Epithelial cell of proximal tubule (primary cell): ENCODE results near the gene MORC2. TPM values are rescaled to one million over a fixed set of nuclear protein-coding genes. Genes with fewer than 3 reads are reported as not detected.

ENCODE experiments used
- DNase-seq: peaks from one replicate; pipeline ENCODE4 v3.0.0-alpha.2; 2011; ENCODE audit warnings: low read depth
- H3K4me3 ChIP-seq: 2 replicates; pipeline ENCODE4 v1.5.1; 2011; ENCODE audit warnings: low read depth, mild to moderate bottlenecking, low read length
- CTCF ChIP-seq: conservative IDR thresholded peaks from 2 replicates; pipeline ENCODE4 v1.5.1; 2012; ENCODE audit warnings: low read depth, mild to moderate bottlenecking, low read length
- total RNA-seq: library from RNA; depleted of rRNA; stranded (reverse); fragments of >200 nt; gene quantifications from 2 replicates; pipeline ENCODE4 v1.2.3, GENCODE V29; 2015

MORC2 gene
- total RNA-seq, 1 donor from 2014 or later: 7.1 TPM

GRCh38 chr22:30970356-30970746 is 1.8 kb upstream of the MORC2 start:
- TF ChIP-seq CTCF: no peak
- DNase-seq: no peak

GRCh38 chr22:30969532-30970355 is 1.2 kb upstream of the MORC2 start:
- H3K4me3 ChIP-seq: peak overlapping the region; percentile 84
- peak; percentile 13 for TF ChIP-seq CTCF
- no peak for DNase-seq

More at GRCh38 chr22:30970356-30970746, 1.8 kb upstream of the MORC2 start:
- H3K4me3 ChIP-seq: peak overlapping the region; percentile 84

- TF ChIP-seq CTCF: no peak
- H3K4me3 ChIP-seq: peak within 1 kb of the TSS; percentile 84
- DNase-seq: peak; percentile 65
These were observed 454 bp upstream of the MORC2 start, which contains the start of gene TUG1 for GRCh38 chr22:30968924-30969531. Gene TUG1, plus strand, starts transcription at chr22:30969265.

- no peak for TF ChIP-seq CTCF
- no peak for DNase-seq
These were observed 3.7 kb downstream of the MORC2 start for GRCh38 chr22:30964858-30965257.

GRCh38 chr22:30955153-30955552 is 13.4 kb downstream of the MORC2 start:
- H3K4me3 ChIP-seq: no peak overlapping the region
- no peak for TF ChIP-seq CTCF
- DNase-seq: no peak

More at GRCh38 chr22:30964858-30965257, 3.7 kb downstream of the MORC2 start:
- H3K4me3 ChIP-seq: no peak overlapping the region

- DNase-seq: no peak
- no peak for TF ChIP-seq CTCF
- H3K4me3 ChIP-seq: no peak overlapping the region
These were observed 15.4 kb downstream of the MORC2 start for GRCh38 chr22:30953206-30953605.
